ENCODE measurements around the gene TSPOAP1. TPM values are rescaled to one million over a fixed set of nuclear protein-coding genes. Genes with fewer than 3 reads are reported as not detected.

TSPOAP1 gene
- total and polyA plus RNA-seq, 10 of the 15 experiments (the other 5 are each of a cell fraction or from before 2014, with no cell fraction given) = 0.58 to 16.4 (median 4.2) TPM; not detected in 1

DNA sequence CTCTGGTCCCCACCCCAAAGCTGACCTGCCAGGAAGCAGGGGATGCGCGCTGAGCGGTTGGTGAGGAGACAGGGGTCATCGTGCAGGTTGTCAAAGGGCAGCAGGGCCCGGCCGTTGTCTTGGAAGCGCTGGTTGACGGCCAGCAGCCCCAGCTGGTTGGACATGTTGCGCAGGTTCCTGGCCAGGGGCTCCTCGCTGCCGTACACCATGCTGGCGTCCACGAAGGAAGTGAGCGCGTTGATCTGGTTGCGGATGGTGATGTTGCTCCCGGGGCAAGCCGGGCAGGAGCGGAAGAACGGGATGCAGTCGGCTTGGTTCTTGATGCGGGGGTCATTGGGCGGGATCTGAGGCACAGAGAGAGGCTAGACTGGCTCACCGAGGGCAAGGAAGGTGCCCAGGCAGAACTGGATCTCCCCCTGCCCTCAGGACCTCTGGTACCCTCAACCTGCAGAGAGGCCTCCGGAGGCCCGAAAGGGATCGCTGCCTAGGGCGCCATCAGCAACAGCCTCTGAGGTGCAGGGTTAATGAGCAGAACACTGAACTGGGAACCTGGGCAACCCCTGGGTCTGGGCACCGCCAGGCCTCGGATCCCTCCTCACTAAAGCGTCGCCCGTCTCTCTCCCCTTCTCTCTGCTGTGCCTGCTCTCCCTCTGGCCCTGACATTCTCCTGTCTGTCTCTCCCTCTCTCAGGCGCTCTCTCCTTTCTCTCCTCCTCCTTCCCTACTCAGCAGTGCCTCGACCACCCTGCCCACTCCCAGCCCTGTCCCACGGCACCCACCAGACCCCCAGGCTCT lies 50.6 kb downstream of the TSPOAP1 start:
- CTCF ChIA-PET = interaction anchor here (0.8 to 2.0 kb wide), 5 partner anchors 41 to 139 kb away, joined by 3 to 7 read pairs (median 4); partner anchors contain the start of genes RNF43 and SUPT4H1
- intact Hi-C loops (cut with micrococcal nuclease; ENCODE audit: unreplicated experiment) = no loop called here

More for the DNA sequence above, 50.6 kb downstream of the TSPOAP1 start:
- Histone ChIP-seq H3K36me3 (ENCODE audit: control insufficient read depth in 2 of 2, insufficient read depth in 2 of 2, low read length in 1 of 2) (no peaks in the 10 kb centered on the region), H3K27me3 (replicated peaks in 1 of 2; ENCODE audit: control insufficient read depth in 2 of 2, insufficient read depth in 2 of 2, low read length in 1 of 2) (no peaks in the 10 kb centered on the region; a peak in 1 of 4 replicates), H3K9ac (ENCODE audit: control insufficient read depth, insufficient read depth, low read length) (no peak overlapping the region), H2AFZ (ENCODE audit: control insufficient read depth, low read depth, low read length) (no peak overlapping the region), H4K20me1 (ENCODE audit: control insufficient read depth, insufficient read depth) (no peaks in the 10 kb centered on the region), H3K4me1 (ENCODE audit: control insufficient read depth, insufficient read depth, low read length) (no peaks in the 10 kb centered on the region; the same call in 1 of the 2 replicates), H3K27ac (ENCODE audit: control insufficient read depth, insufficient read depth) (no peak overlapping the region), H3K4me2 (ENCODE audit: control insufficient read depth, insufficient read depth) (no peak overlapping the region), H3K79me2 (ENCODE audit: control insufficient read depth, insufficient read depth, low read length) (no peaks in the 10 kb centered on the region), H3K4me3 (no peak overlapping the region), H3K9me3 (replicated peaks; ENCODE audit: control insufficient read depth, insufficient read depth, low read length) (no peaks in the 10 kb centered on the region)
- BruUV-seq (replicated peaks) = no TSS peak
- RAD21 ChIA-PET (ENCODE audit: unreplicated experiment) = no interaction called here
- SMC1A ChIA-PET (ENCODE audit: uncharacterized antibody, unreplicated experiment) = interaction anchor here (1.0 kb wide), 1 partner anchor 169 kb away, joined by 3 read pairs; no protein-coding TSS in a partner anchor
- ATAC-seq = no peak
- TF ChIP-seq SIX5 (IDR thresholded peaks at IDR 0.05; ENCODE audit: low read depth, low read length, severe bottlenecking) = no peak
- no peak for TF ChIP-seq JUNB (IDR thresholded peaks at IDR 0.05)
- no peak for TF ChIP-seq BMI1 (IDR thresholded peaks at IDR 0.05; ENCODE audit: borderline replicate concordance)
- TF ChIP-seq JUND (IDR thresholded peaks at IDR 0.05; ENCODE audit: low read depth, low read length) = no peak
- no peak for TF ChIP-seq NR2C1 (IDR thresholded peaks at IDR 0.05)
- TF ChIP-seq ZZZ3 (IDR thresholded peaks at IDR 0.05; ENCODE audit: control insufficient read depth, insufficient read length, low read depth) = no peak
- no peak for TF ChIP-seq YBX1 (IDR thresholded peaks at IDR 0.05)
- no peak for TF ChIP-seq IRF3 (IDR thresholded peaks at IDR 0.05)
- no peak for TF ChIP-seq ZBTB40 (IDR thresholded peaks at IDR 0.05; ENCODE audit: borderline replicate concordance)
- TF ChIP-seq BACH1 (IDR thresholded peaks at IDR 0.05; ENCODE audit: borderline replicate concordance) = no peak
- TF ChIP-seq SMAD5 (IDR thresholded peaks at IDR 0.05; ENCODE audit: low read depth) = no peak
- no peak for TF ChIP-seq ZNF207 (IDR thresholded peaks at IDR 0.05; ENCODE audit: borderline replicate concordance)
- no peak for TF ChIP-seq RB1 (IDR thresholded peaks at IDR 0.05; ENCODE audit: borderline replicate concordance)
- no peak for TF ChIP-seq EP300 (IDR thresholded peaks at IDR 0.05; ENCODE audit: borderline replicate concordance in 1 of 2, control insufficient read depth in 1 of 2, low read depth in 2 of 2, low read length in 2 of 2)
- TF ChIP-seq HDAC2 (IDR thresholded peaks at IDR 0.05) = no peak
- TF ChIP-seq NRF1 (conservative IDR thresholded peaks at IDR 0.05; ENCODE audit: low read depth, low read length) = no peak
- no peak for TF ChIP-seq POLR2A (IDR thresholded peaks at IDR 0.05; ENCODE audit: low read depth, low read length)
- in situ Hi-C loops (cut with MboI) = no loop called here
- POLR2A ChIA-PET = no interaction called here
- WGBS (ENCODE audit: insufficient coverage, insufficient replicate concordance, low lambda C conversion rate, missing lambda C conversion rate) = 62% methylated on average over 36 of the region's 36 CpGs
- no peak for FAIRE-seq
- no peak for DNase-seq (ENCODE audit: low read depth, low spot score)

All from GM12878 (cell line).